Mucosa of rectum (tissue), 2 donors: Measurements from ENCODE around the gene CCDC122.
A peak's percentile ranks its signal among the peaks of the same experiment; 100 is the strongest.

Experiments
- H3K27ac ChIP-seq, 2 donors: one replicate each; pipeline ENCODE4 v1.7.0; 2013; ENCODE audit warnings: inconsistent platforms in 2 of 2, low read depth in 2 of 2, low read length in 2 of 2
- H3K27me3 ChIP-seq, 2 donors: one replicate each; pipeline ENCODE4 v1.7.0; 2013; ENCODE audit warnings: low read length in 2 of 2; ENCODE audit not compliant: control insufficient read depth in 2 of 2, insufficient read depth in 2 of 2
- H3K36me3 ChIP-seq, 2 donors: one replicate each; pipeline ENCODE4 v1.7.0; 2013; ENCODE audit warnings: low read length in 2 of 2; ENCODE audit not compliant: control insufficient read depth in 2 of 2, insufficient read depth in 2 of 2
- H3K4me1 ChIP-seq, 2 donors: one replicate each; pipeline ENCODE4 v1.7.0; 2013; ENCODE audit warnings: low read length in 2 of 2, mild to moderate bottlenecking in 1 of 2; ENCODE audit not compliant: control insufficient read depth in 2 of 2, insufficient read depth in 2 of 2
- H3K4me3 ChIP-seq, 2 donors: one replicate each; pipeline ENCODE4 v1.7.0; 2013; ENCODE audit warnings: low read length in 2 of 2
- H3K9ac ChIP-seq, 2 donors: one replicate each; pipeline ENCODE4 v1.7.0; 2013; ENCODE audit warnings: low read length in 2 of 2, low read depth in 1 of 2, mild to moderate bottlenecking in 1 of 2
- H3K9me3 ChIP-seq, 2 donors: one replicate each; pipeline ENCODE4 v1.7.0; 2013; ENCODE audit warnings: low read length in 2 of 2; ENCODE audit not compliant: control insufficient read depth in 2 of 2
- donor health status: healthy.
- donor health status: Normal muscosa, but diverticular disease.

CCDC122 gene

GRCh38 chr13:43792076-43792881 lies 87.3 kb downstream of the CCDC122 start:
- H3K27ac ChIP-seq, result no peak overlapping the region
- no peaks in the 10 kb centered on the region for H3K36me3 ChIP-seq
- H3K9ac ChIP-seq, result no peak overlapping the region
- H3K9me3 ChIP-seq, result no peaks in the 10 kb centered on the region
- peaks cover 2 to 5% of the 10 kb centered on the region in 2 donors for H3K4me1 ChIP-seq
- no peak overlapping the region for H3K4me3 ChIP-seq
- H3K27me3 ChIP-seq, result peaks cover 6 to 12% of the 10 kb centered on the region in 2 donors

- Histone ChIP-seq H3K27ac (no peak overlapping the region), H3K9me3 (no peaks in the 10 kb centered on the region), H3K4me1 (peaks cover 11 to 16% of the 10 kb centered on the region in 2 donors), H3K4me3 (no peak overlapping the region), H3K36me3 (no peaks in the 10 kb centered on the region), H3K9ac (no peak overlapping the region), H3K27me3 (peaks cover 10 to 15% of the 10 kb centered on the region in 2 donors)
Observed at GRCh38 chr13:43787997-43788396, 91.5 kb downstream of the CCDC122 start.

- Histone ChIP-seq H3K9ac (peak overlapping the region in 1 of 2 donors; percentile 46), H3K4me1 (peaks cover 11 to 16% of the 10 kb centered on the region in 2 donors)
Observed at GRCh38 chr13:43787518-43787891, 92.0 kb downstream of the CCDC122 start.

DNA sequence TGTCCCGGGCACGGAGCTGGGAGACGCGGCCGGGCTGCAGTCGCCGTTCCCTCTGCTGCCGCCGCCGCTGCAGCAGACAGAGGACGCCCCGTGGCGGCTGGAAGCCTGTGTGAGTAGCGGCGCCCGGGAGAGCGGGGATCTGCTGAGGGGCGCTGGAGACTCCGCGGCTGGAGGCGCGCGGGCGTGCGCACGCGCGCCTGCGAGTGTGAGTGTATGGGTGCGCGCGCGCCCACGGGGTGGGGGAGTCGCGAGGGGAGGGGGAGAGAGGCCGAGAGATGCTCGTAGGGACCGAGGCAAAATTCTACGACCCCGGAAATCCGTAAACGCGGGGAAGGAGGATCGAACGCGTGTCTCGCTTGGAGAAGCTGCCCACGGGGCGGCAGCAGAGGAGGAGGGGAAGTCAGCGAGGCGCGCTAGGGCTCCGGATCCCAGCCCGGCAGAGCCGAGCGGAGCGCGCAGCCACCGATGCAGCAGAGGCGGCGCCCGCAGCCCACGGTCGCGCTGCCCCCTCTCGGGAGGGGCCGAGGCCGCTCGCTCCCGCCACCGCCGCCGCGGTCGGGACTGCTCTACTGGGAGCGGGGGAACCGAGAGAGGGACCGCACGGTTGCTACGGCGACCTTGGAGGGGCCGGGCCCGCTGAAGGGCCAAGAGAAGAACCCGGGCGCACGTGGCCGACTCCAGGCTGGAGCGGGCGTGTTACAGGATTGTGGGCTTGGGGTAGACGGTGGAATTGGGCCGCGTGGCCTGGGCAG lies 92.6 kb downstream of the CCDC122 start, which contains the start of gene ENOX1:
Gene ENOX1, minus strand, starts transcription at position 207 of the 752 bp plus-strand sequence.
- H3K27ac ChIP-seq, result peak within 1 kb of the TSS in 1 of 2 donors; percentile 32
- H3K9ac ChIP-seq, result peak within 1 kb of the TSS in 1 of 2 donors; percentile 46
- H3K36me3 ChIP-seq, result no peaks in the 10 kb centered on the region
- H3K9me3 ChIP-seq, result no peaks in the 10 kb centered on the region
- peaks cover 10 to 15% of the 10 kb centered on the region in 2 donors for H3K27me3 ChIP-seq
- peak within 1 kb of the TSS; percentile 59 to 62 for H3K4me3 ChIP-seq
- peaks cover 11 to 16% of the 10 kb centered on the region in 2 donors for H3K4me1 ChIP-seq

More at GRCh38 chr13:43787518-43787891, 92.0 kb downstream of the CCDC122 start:
- no peaks in the 10 kb centered on the region for H3K9me3 ChIP-seq
- H3K27ac ChIP-seq, result no peak overlapping the region
- peak overlapping the region; percentile 59 to 62 for H3K4me3 ChIP-seq
- no peaks in the 10 kb centered on the region for H3K36me3 ChIP-seq
- peaks cover 10 to 15% of the 10 kb centered on the region in 2 donors for H3K27me3 ChIP-seq

- Histone ChIP-seq H3K36me3 (no peaks in the 10 kb centered on the region), H3K27ac (peak overlapping the region in 1 of 2 donors; percentile 32), H3K9ac (peak overlapping the region in 1 of 2 donors; percentile 46), H3K4me3 (peak overlapping the region; percentile 59 to 62), H3K4me1 (peaks cover 11 to 16% of the 10 kb centered on the region in 2 donors), H3K27me3 (peaks cover 10 to 15% of the 10 kb centered on the region in 2 donors), H3K9me3 (no peaks in the 10 kb centered on the region)
Observed at GRCh38 chr13:43786472-43786765, 93.1 kb downstream of the CCDC122 start.
